ENCODE measurements around the gene EXT2. TPM values are rescaled to one million over a fixed set of nuclear protein-coding genes. Genes with fewer than 3 reads are reported as not detected.

The EXT2 gene
- total and polyA plus RNA-seq, 4 donors = 18.0 to 95.3 (median 45.9) TPM

DNA sequence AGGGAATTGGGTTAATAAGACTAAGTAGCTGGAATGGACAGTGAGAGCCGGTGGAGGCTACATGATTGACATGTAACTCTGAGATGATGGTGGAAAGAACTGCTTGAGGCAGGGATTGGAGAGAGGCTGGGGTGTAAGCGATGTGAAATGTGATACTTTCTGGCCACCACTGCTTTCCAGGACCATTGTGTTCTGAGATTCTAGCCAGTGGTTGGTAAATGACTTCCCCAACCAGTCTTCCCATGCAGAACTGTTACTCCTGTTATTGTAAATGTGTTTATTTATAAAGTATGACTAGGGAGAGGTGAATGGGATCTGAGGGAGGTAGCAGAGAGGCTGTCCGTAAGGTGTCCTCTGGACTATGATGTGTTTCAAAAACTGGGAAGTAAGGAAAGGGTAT, 18.1 kb downstream of the EXT2 start:
- DNase-seq (no peak), ATAC-seq (ENCODE audit: insufficient read depth, low FRiP score) (no peak)
- no peak overlapping the region for H3K9ac ChIP-seq (ENCODE audit: insufficient read depth in 1 of 2, low read length in 2 of 2)
- TF ChIP-seq, protein P1, sequence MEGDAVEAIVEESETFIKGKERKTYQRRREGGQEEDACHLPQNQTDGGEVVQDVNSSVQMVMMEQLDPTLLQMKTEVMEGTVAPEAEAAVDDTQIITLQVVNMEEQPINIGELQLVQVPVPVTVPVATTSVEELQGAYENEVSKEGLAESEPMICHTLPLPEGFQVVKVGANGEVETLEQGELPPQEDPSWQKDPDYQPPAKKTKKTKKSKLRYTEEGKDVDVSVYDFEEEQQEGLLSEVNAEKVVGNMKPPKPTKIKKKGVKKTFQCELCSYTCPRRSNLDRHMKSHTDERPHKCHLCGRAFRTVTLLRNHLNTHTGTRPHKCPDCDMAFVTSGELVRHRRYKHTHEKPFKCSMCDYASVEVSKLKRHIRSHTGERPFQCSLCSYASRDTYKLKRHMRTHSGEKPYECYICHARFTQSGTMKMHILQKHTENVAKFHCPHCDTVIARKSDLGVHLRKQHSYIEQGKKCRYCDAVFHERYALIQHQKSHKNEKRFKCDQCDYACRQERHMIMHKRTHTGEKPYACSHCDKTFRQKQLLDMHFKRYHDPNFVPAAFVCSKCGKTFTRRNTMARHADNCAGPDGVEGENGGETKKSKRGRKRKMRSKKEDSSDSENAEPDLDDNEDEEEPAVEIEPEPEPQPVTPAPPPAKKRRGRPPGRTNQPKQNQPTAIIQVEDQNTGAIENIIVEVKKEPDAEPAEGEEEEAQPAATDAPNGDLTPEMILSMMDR (IDR thresholded peaks at IDR 0.05; ENCODE audit: control extremely low read depth, extremely low read depth) = no peak
- H3K27ac ChIP-seq (ENCODE audit: low read depth in 1 of 2, low read length in 1 of 2) = no peak overlapping the region
- H3K4me1 ChIP-seq (ENCODE audit: control insufficient read depth in 5 of 5, insufficient read depth in 5 of 5, low read length in 5 of 5) = peaks cover 0 to 8% (median 0%) of the 10 kb centered on the region in 5 donors
- no peaks in the 10 kb centered on the region for H3K27me3 ChIP-seq (ENCODE audit: control insufficient read depth in 3 of 3, insufficient read depth in 3 of 3, low read length in 2 of 3)
- no peak overlapping the region for H3K4me3 ChIP-seq
- H3K9me3 ChIP-seq (ENCODE audit: control insufficient read depth in 4 of 4, insufficient read depth in 3 of 4, low read length in 3 of 4) = no peaks in the 10 kb centered on the region
- WGBS, 2 donors = 85 to 93% methylated on average over 3 of the region's 3 CpGs
- H3K36me3 ChIP-seq (ENCODE audit: control insufficient read depth in 4 of 4, insufficient read depth in 4 of 4, low read length in 4 of 4) = peaks cover 15 to 23% (median 16%) of the 10 kb centered on the region in 4 donors

DNA sequence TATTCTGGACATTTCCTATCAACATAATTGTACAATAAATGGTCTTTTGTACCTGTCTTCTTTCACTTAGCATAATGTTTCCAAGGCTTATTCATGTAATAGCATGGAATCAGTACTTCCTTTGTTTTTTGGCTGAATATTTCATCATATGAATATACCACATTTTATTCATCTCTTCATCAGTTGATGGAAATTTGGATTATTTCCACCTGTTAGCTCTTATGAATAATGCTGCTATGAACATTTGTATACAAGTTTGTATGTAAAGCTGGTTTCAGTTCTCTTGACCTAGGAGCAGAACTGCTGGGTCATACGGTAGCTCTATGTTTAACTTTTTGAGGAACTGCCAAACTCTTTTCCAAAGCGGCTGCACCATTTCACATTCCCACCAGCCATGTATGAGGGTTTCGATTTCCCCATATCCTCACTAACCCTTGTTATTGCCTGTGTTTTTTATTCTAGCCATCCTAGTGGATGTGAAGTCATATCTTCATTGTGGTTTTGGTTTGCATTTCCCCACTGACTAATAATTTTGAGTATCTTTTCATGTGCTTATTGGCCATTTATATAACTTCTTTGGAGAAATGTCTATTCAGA, 20.9 kb downstream of the EXT2 start:
- Histone ChIP-seq H3K27ac (ENCODE audit: low read depth in 1 of 2, low read length in 1 of 2) (no peak overlapping the region), H3K9ac (ENCODE audit: insufficient read depth in 1 of 2, low read length in 2 of 2) (no peak overlapping the region), H3K4me3 (no peak overlapping the region), H3K9me3 (ENCODE audit: control insufficient read depth in 4 of 4, insufficient read depth in 3 of 4, low read length in 3 of 4) (no peaks in the 10 kb centered on the region), H3K4me1 (ENCODE audit: control insufficient read depth in 5 of 5, insufficient read depth in 5 of 5, low read length in 5 of 5) (peaks cover 0 to 15% (median 7%) of the 10 kb centered on the region in 5 donors), H3K36me3 (ENCODE audit: control insufficient read depth in 4 of 4, insufficient read depth in 4 of 4, low read length in 4 of 4) (peaks cover 5 to 20% (median 13%) of the 10 kb centered on the region in 4 donors), H3K27me3 (ENCODE audit: control insufficient read depth in 3 of 3, insufficient read depth in 3 of 3, low read length in 2 of 3) (no peaks in the 10 kb centered on the region)
- ATAC-seq (ENCODE audit: insufficient read depth, low FRiP score) (peak; percentile 53), DNase-seq (no peak)
- WGBS, 2 donors = 39 to 64% methylated on average over 3 of the region's 3 CpGs
- TF ChIP-seq, protein P1 (IDR thresholded peaks at IDR 0.05; ENCODE audit: control extremely low read depth, extremely low read depth) = no peak

DNA sequence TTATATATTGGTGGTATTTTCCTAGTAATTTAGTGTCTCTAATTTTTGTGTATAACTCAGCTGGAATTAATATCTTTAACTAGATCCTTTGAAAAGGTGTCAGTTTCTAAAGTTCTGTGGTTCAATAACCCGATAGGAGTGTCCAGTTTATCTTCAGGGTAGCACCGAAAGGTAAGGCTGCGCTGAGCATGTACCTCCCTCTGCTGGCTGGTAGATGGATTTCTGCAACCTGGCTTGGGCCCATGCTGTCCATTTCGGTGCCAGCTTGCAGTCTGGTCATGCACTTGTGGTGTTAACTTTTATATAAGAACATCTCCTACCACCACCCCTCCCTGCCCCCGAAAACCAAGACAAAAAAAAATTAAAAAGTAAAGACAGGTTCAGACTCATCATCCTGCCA, 24.7 kb downstream of the EXT2 start:
- DNase-seq (no peak), ATAC-seq (ENCODE audit: insufficient read depth, low FRiP score) (no peak)
- Histone ChIP-seq H3K27me3 (ENCODE audit: control insufficient read depth in 3 of 3, insufficient read depth in 3 of 3, low read length in 2 of 3) (no peaks in the 10 kb centered on the region), H3K4me1 (ENCODE audit: control insufficient read depth in 5 of 5, insufficient read depth in 5 of 5, low read length in 5 of 5) (peaks cover 0 to 8% (median 6%) of the 10 kb centered on the region in 5 donors), H3K36me3 (ENCODE audit: control insufficient read depth in 4 of 4, insufficient read depth in 4 of 4, low read length in 4 of 4) (peaks cover 8 to 17% (median 15%) of the 10 kb centered on the region in 4 donors), H3K9ac (ENCODE audit: insufficient read depth in 1 of 2, low read length in 2 of 2) (no peak overlapping the region), H3K9me3 (ENCODE audit: control insufficient read depth in 4 of 4, insufficient read depth in 3 of 4, low read length in 3 of 4) (no peaks in the 10 kb centered on the region), H3K4me3 (no peak overlapping the region), H3K27ac (ENCODE audit: low read depth in 1 of 2, low read length in 1 of 2) (no peak overlapping the region)
- TF ChIP-seq, protein P1 (IDR thresholded peaks at IDR 0.05; ENCODE audit: control extremely low read depth, extremely low read depth) = no peak
- WGBS, 2 donors = 84 to 92% methylated on average over 5 of the region's 5 CpGs

DNA sequence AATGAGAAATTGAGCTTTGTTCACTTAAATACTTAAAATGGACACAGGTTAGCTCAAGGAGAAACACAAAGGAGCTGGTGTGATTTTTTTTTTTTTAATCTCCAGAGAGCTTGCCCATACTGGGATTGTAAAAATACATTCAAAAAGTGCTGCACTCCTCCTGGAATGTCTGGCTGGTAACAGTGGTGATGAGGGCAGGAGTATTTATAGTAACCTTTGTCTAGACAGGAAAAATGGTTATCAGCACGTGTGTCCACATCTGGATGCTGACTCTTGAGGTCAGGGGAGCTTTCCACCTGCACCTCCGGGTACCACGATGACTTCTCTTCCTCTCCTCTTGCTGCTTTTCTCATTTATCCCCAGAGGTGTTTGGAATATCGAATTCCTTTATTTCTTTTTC, 30.1 kb downstream of the EXT2 start:
- ATAC-seq (ENCODE audit: insufficient read depth, low FRiP score) = no peak
- TF ChIP-seq, protein P1 (IDR thresholded peaks at IDR 0.05; ENCODE audit: control extremely low read depth, extremely low read depth) = no peak
- H3K9me3 ChIP-seq (ENCODE audit: control insufficient read depth in 4 of 4, insufficient read depth in 3 of 4, low read length in 3 of 4) = no peaks in the 10 kb centered on the region
- H3K4me1 ChIP-seq (ENCODE audit: control insufficient read depth in 5 of 5, insufficient read depth in 5 of 5, low read length in 5 of 5) = no peaks in the 10 kb centered on the region
- peaks cover 20 to 38% (median 32%) of the 10 kb centered on the region in 4 donors for H3K36me3 ChIP-seq (ENCODE audit: control insufficient read depth in 4 of 4, insufficient read depth in 4 of 4, low read length in 4 of 4)
- H3K4me3 ChIP-seq = no peak overlapping the region
- H3K9ac ChIP-seq (ENCODE audit: insufficient read depth in 1 of 2, low read length in 2 of 2) = no peak overlapping the region
- WGBS, 2 donors = 74 to 79% methylated on average over 4 of the region's 4 CpGs
- no peaks in the 10 kb centered on the region for H3K27me3 ChIP-seq (ENCODE audit: control insufficient read depth in 3 of 3, insufficient read depth in 3 of 3, low read length in 2 of 3)
- H3K27ac ChIP-seq (ENCODE audit: low read depth in 1 of 2, low read length in 1 of 2) = no peak overlapping the region
- DNase-seq = no peak
